HG02623 (cell line): ENCODE measurements around the gene INHA.

ENCODE experiments used
- ATAC-seq: cut with Tn5 transposase; IDR thresholded peaks from one replicate; pipeline ENCODE4 v1.9.1; 2021; ENCODE audit warnings: moderate library complexity; ENCODE audit not compliant: unreplicated experiment

INHA gene

GRCh38 chr2:219608399-219608964, 36.4 kb downstream of the INHA start:
- no peak for ATAC-seq

GRCh38 chr2:219609149-219609750, 37.1 kb downstream of the INHA start:
- no peak for ATAC-seq

- ATAC-seq = no peak
These were observed 39.2 kb downstream of the INHA start for GRCh38 chr2:219611306-219611705.

- ATAC-seq = no peak
These were observed 39.9 kb downstream of the INHA start for GRCh38 chr2:219611866-219612576.

GRCh38 chr2:219612577-219613286, 40.6 kb downstream of the INHA start:
- no peak for ATAC-seq

- no peak for ATAC-seq
These were observed 41.5 kb downstream of the INHA start for GRCh38 chr2:219613461-219614070.

- no peak for ATAC-seq
These were observed 42.2 kb downstream of the INHA start for GRCh38 chr2:219614076-219614860.

GRCh38 chr2:219615036-219615435, 42.9 kb downstream of the INHA start:
- ATAC-seq = no peak

GRCh38 chr2:219615894-219616293, 43.8 kb downstream of the INHA start:
- no peak for ATAC-seq

GRCh38 chr2:219616550-219616949, 44.4 kb downstream of the INHA start:
- ATAC-seq = no peak

GRCh38 chr2:219618733-219619122, 46.6 kb downstream of the INHA start:
- ATAC-seq = no peak

GRCh38 chr2:219619235-219619634, 47.1 kb downstream of the INHA start:
- ATAC-seq = no peak

- ATAC-seq = no peak
These were observed 48.4 kb downstream of the INHA start for GRCh38 chr2:219620546-219620945.

GRCh38 chr2:219621935-219622334, 49.8 kb downstream of the INHA start:
- ATAC-seq = no peak

- ATAC-seq = no peak
These were observed 50.4 kb downstream of the INHA start for GRCh38 chr2:219622472-219622871.

GRCh38 chr2:219624565-219624964, 52.5 kb downstream of the INHA start:
- no peak for ATAC-seq

GRCh38 chr2:219625179-219625578, 53.1 kb downstream of the INHA start:
- no peak for ATAC-seq
